ENCODE data around the gene KMT5B. TPM values are rescaled to one million over a fixed set of nuclear protein-coding genes. Genes with fewer than 3 reads are reported as not detected.
"Not testable (repeated sequence)": the region's sequence is repeated elsewhere in the genome, so short reads cannot be mapped to it uniquely, and the experiment has no call there.

KMT5B gene
- total RNA-seq, 2 donors from 2014 or later: 30.6 to 34.4 TPM

DNA sequence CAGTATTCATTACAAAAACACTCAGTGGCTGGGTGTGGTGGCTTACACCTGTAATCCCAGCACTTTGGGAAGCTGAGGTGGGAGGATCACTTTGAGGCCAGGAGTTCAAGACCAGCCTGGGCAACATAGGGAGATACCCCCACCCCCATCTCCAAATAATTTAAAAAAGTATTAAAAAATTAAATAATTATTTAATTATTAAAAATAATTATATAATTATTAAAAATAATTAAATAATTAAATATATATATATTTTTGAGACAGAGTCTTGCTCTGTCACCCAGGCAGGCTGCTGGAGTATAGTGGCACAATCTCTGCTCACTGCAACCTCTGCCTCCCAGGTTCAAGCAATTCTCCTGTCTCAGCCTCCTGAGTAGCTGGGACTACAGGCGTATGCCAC lies 30.8 kb upstream of the KMT5B start:
- DNase-seq (ENCODE audit: low spot score); H3K4me1 Mint-ChIP-seq (ENCODE audit: low read depth in 2 of 2); H3K36me3 Mint-ChIP-seq; H3K27me3 Mint-ChIP-seq; H3K9me3 Mint-ChIP-seq; H3K27ac Mint-ChIP-seq; ATAC-seq; H3K4me3 Mint-ChIP-seq: not testable (repeated sequence)

DNA sequence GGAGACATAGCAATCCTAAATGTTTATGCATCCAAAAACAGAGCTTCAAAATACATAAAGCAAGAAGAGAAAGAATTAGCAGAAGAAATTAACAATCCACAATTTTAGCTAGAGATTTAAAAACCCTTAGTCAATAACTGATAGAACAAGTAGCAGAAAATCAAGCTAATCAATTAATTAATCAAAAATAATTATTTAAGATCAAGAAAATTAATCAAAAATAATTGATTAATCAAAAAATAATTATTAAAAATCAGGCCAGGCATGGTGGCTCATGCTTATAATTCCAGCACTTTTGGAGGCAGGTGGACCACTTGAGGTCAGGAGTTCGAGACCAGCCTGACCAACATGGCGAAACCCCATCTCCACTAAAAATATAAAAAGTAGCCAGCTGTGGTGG lies 29.5 kb upstream of the KMT5B start:
- Mint-ChIP-seq H3K9me3 (no peaks in the 10 kb centered on the region), H3K4me3 (no peak overlapping the region), H3K4me1 (ENCODE audit: low read depth in 2 of 2) (no peaks in the 10 kb centered on the region), H3K27me3 (peaks cover 5 to 11% of the 10 kb centered on the region in 2 donors), H3K27ac (no peak overlapping the region), H3K36me3 (no peaks in the 10 kb centered on the region)
- no peak for DNase-seq (ENCODE audit: low spot score)
- no peak for ATAC-seq

DNA sequence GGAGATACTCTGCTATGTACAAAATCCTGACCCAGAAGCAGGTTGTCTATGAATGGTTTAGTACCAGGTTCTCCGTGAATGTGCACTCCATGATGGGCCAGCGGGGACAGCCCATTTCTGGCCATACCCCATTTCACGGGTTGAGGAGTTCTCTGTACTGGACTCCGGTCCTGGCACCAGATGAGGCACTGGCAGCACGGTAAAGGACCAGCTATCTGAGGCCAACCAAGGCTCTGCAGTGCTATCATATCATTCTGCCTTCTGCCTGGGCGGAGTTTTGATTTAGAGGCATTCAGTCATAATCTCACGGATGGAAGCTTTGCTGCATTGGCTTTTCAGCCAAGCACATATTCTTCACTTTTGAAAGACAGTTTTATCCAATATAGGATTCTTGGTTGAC lies 18.5 kb upstream of the KMT5B start:
- H3K4me1 Mint-ChIP-seq (ENCODE audit: low read depth in 2 of 2): no peaks in the 10 kb centered on the region
- DNase-seq (ENCODE audit: low spot score): no peak
- H3K36me3 Mint-ChIP-seq: peaks cover 12% of the 10 kb centered on the region
- H3K4me3 Mint-ChIP-seq: no peak overlapping the region
- no peak for ATAC-seq
- peaks cover 14 to 15% of the 10 kb centered on the region in 2 donors for H3K27me3 Mint-ChIP-seq
- peaks cover 7% of the 10 kb centered on the region for H3K9me3 Mint-ChIP-seq
- H3K27ac Mint-ChIP-seq: no peak overlapping the region

DNA sequence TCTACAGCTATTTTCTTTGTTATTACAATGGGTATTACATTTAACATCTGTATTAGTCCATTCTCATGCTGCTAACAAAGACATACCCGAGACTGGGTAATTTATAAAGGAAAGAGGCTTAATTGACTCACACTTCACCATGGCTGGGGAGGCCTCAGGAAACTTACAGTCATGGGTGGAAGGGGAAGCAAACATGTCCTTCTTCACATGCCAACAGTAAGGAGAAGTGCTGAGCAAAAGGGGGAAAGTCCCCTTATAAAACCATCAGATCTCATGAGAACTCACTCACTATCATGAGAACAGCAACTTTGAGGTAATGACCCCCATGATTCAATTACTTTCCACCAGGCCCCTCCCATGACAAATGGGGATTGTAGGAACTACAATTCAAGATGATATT lies 16.5 kb upstream of the KMT5B start:
- peaks cover 12% of the 10 kb centered on the region for H3K36me3 Mint-ChIP-seq
- no peaks in the 10 kb centered on the region for H3K4me1 Mint-ChIP-seq (ENCODE audit: low read depth in 2 of 2)
- no peak overlapping the region for H3K27ac Mint-ChIP-seq
- H3K9me3 Mint-ChIP-seq: peaks cover 7% of the 10 kb centered on the region
- ATAC-seq (no peak), DNase-seq (ENCODE audit: low spot score) (no peak)
- H3K27me3 Mint-ChIP-seq: peaks cover 12 to 13% of the 10 kb centered on the region in 2 donors
- no peak overlapping the region for H3K4me3 Mint-ChIP-seq

DNA sequence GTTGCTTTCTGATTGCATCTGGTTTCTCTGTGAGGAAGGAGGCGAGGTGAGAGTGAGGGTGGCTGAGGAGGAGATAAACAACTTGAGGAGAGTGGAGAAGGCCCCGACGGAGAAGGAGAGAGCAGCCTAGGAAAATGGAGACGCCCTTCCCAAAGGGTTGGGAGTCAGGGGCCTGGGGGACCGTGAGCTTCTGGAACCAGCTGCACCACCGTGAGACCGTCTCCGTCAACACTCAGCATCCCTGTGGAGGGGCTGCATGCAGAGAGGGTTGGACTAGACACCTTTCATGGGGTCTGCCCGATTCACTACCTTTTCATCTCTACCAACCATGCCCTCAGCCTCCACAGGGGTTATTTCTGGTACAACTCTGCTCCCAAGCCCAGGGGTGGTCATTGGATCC lies 13.3 kb upstream of the KMT5B start:
- no peak overlapping the region for H3K4me3 Mint-ChIP-seq
- peaks cover 0 to 4% of the 10 kb centered on the region in 2 donors for H3K4me1 Mint-ChIP-seq (ENCODE audit: low read depth in 2 of 2)
- H3K27me3 Mint-ChIP-seq: peaks cover 4 to 6% of the 10 kb centered on the region in 2 donors
- H3K27ac Mint-ChIP-seq: no peak overlapping the region
- ATAC-seq: no peak
- peaks cover 7% of the 10 kb centered on the region for H3K9me3 Mint-ChIP-seq
- peaks cover 12% of the 10 kb centered on the region for H3K36me3 Mint-ChIP-seq
- DNase-seq (ENCODE audit: low spot score): no peak

DNA sequence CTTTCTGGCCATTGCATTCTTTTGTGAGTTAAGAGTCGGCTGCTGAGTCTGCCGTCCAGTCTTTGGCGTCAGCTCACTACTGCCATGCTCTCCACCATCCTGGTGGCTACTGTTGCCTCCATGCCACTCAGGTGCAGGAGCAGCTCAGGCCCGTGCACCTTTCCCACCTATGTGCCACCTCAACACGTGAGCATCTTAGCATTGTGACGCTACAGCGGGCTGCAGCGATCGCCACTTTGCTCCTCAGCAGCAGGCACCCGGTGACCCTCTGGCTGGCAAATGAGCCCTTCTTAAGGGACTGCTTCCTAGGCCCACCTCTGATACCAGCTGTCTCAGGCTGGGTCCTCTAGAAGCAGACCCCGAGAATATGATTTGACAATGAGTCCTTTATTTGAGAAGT lies 11.5 kb upstream of the KMT5B start:
- no peak overlapping the region for H3K27ac Mint-ChIP-seq
- no peak overlapping the region for H3K4me3 Mint-ChIP-seq
- DNase-seq (ENCODE audit: low spot score) (no peak), ATAC-seq (no peak)
- peaks cover 7% of the 10 kb centered on the region for H3K9me3 Mint-ChIP-seq
- peaks cover 6% of the 10 kb centered on the region for H3K36me3 Mint-ChIP-seq
- H3K4me1 Mint-ChIP-seq (ENCODE audit: low read depth in 2 of 2): peaks cover 0 to 4% of the 10 kb centered on the region in 2 donors
- peaks cover 4 to 6% of the 10 kb centered on the region in 2 donors for H3K27me3 Mint-ChIP-seq

DNA sequence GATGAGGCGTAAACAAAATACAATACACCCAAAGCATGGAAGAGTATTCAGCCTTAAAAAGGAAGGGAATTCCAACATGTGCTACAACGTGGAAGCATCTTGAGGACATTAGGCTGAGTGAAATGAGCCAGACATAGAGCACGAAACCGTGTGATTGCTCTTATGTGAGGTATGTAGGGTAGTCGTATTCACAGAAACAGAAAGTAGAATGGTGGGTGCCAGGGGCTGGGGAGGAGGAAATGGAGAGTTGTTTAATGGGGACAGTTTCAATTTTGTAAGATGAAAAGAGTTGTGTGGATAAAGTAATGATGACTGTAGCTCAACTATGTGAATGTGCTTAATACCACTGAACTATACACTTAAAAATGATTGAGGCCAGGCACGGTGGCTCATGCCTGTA lies 10.2 kb upstream of the KMT5B start:
- no peak overlapping the region for H3K27ac Mint-ChIP-seq
- H3K27me3 Mint-ChIP-seq: peaks cover 2 to 6% of the 10 kb centered on the region in 2 donors
- ATAC-seq: no peak
- no peak overlapping the region for H3K4me3 Mint-ChIP-seq
- no peaks in the 10 kb centered on the region for H3K36me3 Mint-ChIP-seq
- DNase-seq (ENCODE audit: low spot score): no peak
- H3K9me3 Mint-ChIP-seq: no peaks in the 10 kb centered on the region
- peaks cover 0 to 4% of the 10 kb centered on the region in 2 donors for H3K4me1 Mint-ChIP-seq (ENCODE audit: low read depth in 2 of 2)

DNA sequence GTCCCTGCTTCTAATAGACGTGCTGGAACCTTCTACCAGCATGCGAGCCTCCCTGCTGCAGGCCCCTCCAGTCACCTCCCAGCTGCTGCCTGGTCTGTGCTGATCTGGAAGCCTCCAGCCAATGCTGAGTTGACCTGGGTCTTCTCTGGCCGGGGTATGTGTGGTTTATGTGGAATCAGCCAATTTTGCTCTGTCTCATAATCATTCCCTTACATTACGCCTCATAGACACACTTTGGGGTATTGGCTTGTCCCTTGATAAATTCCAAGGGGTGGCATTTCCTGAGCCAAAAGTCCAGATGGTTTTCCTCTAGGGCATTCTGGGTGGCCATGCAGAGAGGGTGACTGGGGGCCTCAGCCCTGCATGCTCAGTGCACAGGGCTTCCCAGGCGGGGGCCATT lies 8.3 kb upstream of the KMT5B start:
- Mint-ChIP-seq H3K4me3 (no peak overlapping the region), H3K27ac (no peak overlapping the region), H3K9me3 (no peaks in the 10 kb centered on the region), H3K27me3 (peaks cover 2 to 6% of the 10 kb centered on the region in 2 donors), H3K36me3 (no peaks in the 10 kb centered on the region), H3K4me1 (ENCODE audit: low read depth in 2 of 2) (peaks cover 0 to 4% of the 10 kb centered on the region in 2 donors)
- DNase-seq (ENCODE audit: low spot score): no peak
- no peak for ATAC-seq

DNA sequence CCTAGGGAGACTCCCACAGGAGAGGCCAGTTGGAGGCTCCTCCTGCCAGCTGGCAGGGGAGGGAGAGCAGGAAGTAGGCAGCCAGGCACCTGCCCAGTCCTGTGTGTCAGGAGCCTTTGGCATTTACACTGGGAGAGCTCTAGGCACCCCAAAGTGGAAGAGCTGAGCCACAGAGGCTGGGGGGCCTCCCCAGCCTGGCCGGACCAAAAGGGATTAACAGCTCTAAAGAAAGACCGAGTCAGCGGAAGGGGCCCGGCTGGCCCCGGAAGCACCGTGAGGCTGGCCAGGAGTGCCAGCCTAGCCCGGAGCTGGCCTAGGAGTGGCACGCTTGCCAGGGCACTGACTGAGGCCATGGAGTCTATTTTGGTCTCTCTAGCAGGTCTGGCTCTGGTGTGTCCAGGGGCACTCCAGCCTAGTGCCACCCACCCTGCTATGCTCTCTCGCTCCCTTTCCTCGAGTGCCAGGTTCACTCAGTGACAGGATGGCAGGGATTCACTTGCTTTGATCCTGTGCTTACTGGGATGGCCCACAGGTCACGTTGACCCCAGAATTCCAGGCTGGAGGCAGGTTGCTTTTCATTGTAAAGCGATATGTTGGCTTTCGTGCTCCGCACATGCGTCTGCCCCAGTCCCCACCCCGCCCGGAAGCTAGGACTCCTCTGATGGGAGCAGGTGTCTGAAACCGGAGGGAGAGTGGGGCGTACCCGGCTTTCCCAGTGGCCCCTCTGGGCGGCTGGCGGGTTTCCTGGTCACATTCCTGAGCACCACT lies 3.3 kb upstream of the KMT5B start:
- Mint-ChIP-seq H3K27ac (no peak overlapping the region), H3K4me3 (no peak overlapping the region), H3K4me1 (ENCODE audit: low read depth in 2 of 2) (peaks cover 19 to 21% of the 10 kb centered on the region in 2 donors), H3K36me3 (no peaks in the 10 kb centered on the region), H3K27me3 (peaks cover 0 to 6% of the 10 kb centered on the region in 2 donors), H3K9me3 (no peaks in the 10 kb centered on the region)
- ATAC-seq: no peak
- no peak for DNase-seq (ENCODE audit: low spot score)

DNA sequence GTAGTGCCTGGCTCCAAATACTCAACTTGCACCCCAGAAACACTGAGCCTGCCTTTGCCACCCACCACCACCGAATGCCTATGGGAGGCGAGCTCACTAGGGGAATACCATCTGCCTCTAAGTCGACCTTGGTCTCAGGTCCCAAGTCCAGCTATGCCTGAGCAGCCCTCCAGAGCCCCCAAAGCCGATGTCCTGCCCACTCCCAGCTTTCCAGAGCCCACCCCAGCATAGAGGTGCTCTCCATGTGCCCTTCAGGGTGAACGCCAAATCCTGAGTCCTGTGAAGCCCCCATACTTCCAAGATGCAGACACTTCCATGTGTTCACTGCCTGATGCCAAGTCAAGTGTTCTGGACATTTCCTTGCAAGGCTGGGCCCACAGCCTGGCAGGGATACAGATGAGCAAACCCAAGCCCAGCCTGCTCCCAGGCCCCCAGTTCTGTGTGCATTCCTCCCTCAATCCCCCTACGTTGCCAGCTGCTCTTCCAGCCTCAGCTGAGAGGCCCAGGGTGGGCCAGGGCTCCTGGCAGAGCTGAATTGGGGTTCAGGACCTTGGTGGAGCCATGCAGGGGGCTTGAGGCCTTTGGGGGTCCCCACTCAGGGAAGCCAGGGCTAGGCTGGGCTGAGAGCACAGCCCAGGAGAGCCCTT lies 2.6 kb upstream of the KMT5B start:
- no peaks in the 10 kb centered on the region for H3K36me3 Mint-ChIP-seq
- no peaks in the 10 kb centered on the region for H3K9me3 Mint-ChIP-seq
- DNase-seq (ENCODE audit: low spot score): no peak
- ATAC-seq: no peak
- peak overlapping the region; percentile 69 for H3K4me3 Mint-ChIP-seq
- peak overlapping the region; percentile 58 to 85 for H3K27ac Mint-ChIP-seq
- H3K4me1 Mint-ChIP-seq (ENCODE audit: low read depth in 2 of 2): peaks cover 25 to 29% of the 10 kb centered on the region in 2 donors
- H3K27me3 Mint-ChIP-seq: peaks cover 0 to 6% of the 10 kb centered on the region in 2 donors

DNA sequence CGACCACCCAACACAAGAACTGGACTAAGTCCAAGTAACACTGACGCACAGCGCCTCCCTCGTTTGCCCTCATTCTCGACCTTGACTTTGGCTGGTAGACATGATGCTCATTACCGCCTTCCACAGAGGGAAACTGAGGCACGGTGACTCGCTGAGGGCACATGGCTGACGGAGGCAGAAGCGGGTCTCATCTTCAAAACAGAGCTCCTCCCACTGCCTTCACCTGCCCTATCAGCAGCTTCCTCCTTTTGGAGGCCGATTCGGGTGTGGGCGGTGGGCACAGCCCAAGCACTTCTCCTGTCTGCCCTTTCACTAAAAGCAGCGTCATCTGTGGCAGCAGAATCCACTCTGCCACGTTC lies 2.0 kb upstream of the KMT5B start:
- H3K27ac Mint-ChIP-seq: peak overlapping the region; percentile 58 to 85
- no peaks in the 10 kb centered on the region for H3K36me3 Mint-ChIP-seq
- H3K9me3 Mint-ChIP-seq: no peaks in the 10 kb centered on the region
- DNase-seq (ENCODE audit: low spot score): no peak
- ATAC-seq: no peak
- peaks cover 0 to 6% of the 10 kb centered on the region in 2 donors for H3K27me3 Mint-ChIP-seq
- H3K4me1 Mint-ChIP-seq (ENCODE audit: low read depth in 2 of 2): peaks cover 29 to 34% of the 10 kb centered on the region in 2 donors
- H3K4me3 Mint-ChIP-seq: peak overlapping the region; percentile 69

DNA sequence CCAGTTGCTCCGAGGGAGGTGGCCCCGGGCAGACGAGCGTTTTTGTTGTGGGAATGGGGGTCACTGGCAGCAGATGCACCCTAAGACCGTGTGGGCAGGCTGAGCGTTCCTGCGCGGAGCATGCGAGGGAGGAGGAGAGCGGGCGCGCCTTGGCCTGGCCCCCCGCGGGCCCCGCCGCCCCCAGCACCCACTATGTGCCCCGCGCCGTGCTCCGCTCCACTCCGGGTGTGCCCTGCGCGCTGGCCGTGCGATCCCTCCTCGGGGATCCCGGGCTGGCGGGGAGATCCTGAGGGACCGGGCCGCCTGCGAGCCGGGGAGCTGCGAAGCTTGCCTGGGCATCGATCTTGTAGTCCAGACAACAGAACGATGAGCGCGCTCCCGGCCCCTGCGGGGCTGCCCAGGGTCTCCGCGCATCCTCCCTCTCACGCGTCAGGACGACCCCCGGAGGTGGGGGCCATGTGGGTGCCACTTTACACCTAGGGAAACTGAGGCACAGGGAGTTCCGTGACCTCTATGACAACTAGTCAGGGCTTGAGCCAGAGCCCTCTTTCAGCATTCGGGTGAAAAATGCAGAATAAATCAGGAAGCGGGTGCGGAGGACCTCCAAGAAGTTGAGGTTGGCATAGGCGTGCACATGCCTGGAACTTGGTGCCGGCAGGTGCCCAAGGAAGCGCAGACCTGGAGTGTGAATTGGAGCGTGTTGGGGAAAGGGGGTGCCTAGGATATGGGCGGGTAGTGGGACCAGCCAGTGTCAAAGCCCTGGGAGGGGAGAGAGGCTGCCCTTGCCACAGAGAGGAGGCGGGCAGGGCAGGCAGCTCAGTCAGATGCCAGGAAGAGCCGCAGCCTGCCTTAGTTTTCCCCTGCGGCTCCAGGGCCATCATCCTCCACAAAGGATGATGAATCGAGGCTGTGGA lies 1.3 kb upstream of the KMT5B start:
- peaks cover 0 to 6% of the 10 kb centered on the region in 2 donors for H3K27me3 Mint-ChIP-seq
- peak overlapping the region; percentile 69 for H3K4me3 Mint-ChIP-seq
- DNase-seq (ENCODE audit: low spot score) (no peak), ATAC-seq (peak in 1 of 2 donors; percentile 3)
- H3K4me1 Mint-ChIP-seq (ENCODE audit: low read depth in 2 of 2): peaks cover 29 to 36% of the 10 kb centered on the region in 2 donors
- no peaks in the 10 kb centered on the region for H3K9me3 Mint-ChIP-seq
- H3K27ac Mint-ChIP-seq: peak overlapping the region; percentile 58 to 85
- H3K36me3 Mint-ChIP-seq: no peaks in the 10 kb centered on the region

DNA sequence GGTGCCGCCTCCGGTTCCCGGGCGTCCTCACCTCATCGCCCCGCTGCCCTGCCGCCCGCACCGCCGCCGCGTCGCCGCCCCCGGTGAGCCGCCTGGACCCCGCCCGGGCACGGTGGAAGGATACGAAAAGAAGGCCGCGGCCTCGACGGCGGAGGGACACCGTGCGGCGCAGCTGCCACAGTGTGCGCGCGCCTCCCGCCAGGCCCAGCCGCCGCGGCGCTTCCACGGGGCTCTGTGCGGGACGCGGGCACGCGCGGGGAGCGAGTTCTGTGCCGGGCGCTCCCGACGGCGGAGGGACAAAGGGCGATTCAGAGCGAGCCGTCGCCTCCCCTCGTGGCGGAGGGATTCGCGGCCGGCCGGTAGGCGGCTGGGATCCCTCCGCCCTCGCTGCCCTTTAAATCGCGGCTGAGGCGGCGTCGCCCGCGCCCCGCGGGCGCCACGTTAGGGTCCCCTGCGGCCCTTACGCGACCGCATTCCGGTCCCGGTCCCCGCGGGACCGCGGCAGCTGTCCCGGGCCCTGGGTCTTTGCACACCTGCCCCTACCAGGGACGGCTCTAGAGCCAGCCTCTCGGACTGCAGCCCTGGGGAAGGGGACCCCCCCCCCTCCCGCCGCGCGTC lies 568 bp upstream of the KMT5B start:
- peak overlapping the region; percentile 61 for H3K4me3 Mint-ChIP-seq
- DNase-seq (ENCODE audit: low spot score): peak; percentile 89
- H3K27ac Mint-ChIP-seq: peak overlapping the region in 1 of 2 donors; percentile 94
- H3K9me3 Mint-ChIP-seq: no peaks in the 10 kb centered on the region
- H3K27me3 Mint-ChIP-seq: peaks cover 0 to 6% of the 10 kb centered on the region in 2 donors
- no peaks in the 10 kb centered on the region for H3K36me3 Mint-ChIP-seq
- peak; percentile 76 to 79 for ATAC-seq
- peaks cover 34 to 42% of the 10 kb centered on the region in 2 donors for H3K4me1 Mint-ChIP-seq (ENCODE audit: low read depth in 2 of 2)

Data from natural killer cell treated with Interleukin-12 subunit alpha and Interleukin-12 subunit beta and Interleukin-15 and Interleukin-18, amount 100 ng/mL, for 72 hours (primary cell).